ENCODE results near the gene ABCA7. TPM values are rescaled to one million over a fixed set of nuclear protein-coding genes. Genes with fewer than 3 reads are reported as not detected.

Gene ABCA7
- total RNA-seq, 1 donor from 2014 or later: 16.3 TPM

GRCh38 chr19:1088416-1089010 is 48.6 kb downstream of the ABCA7 start:
- H3K27ac Mint-ChIP-seq (ENCODE audit: unreplicated experiment): no peak overlapping the region
- TF ChIP-seq, protein P1, sequence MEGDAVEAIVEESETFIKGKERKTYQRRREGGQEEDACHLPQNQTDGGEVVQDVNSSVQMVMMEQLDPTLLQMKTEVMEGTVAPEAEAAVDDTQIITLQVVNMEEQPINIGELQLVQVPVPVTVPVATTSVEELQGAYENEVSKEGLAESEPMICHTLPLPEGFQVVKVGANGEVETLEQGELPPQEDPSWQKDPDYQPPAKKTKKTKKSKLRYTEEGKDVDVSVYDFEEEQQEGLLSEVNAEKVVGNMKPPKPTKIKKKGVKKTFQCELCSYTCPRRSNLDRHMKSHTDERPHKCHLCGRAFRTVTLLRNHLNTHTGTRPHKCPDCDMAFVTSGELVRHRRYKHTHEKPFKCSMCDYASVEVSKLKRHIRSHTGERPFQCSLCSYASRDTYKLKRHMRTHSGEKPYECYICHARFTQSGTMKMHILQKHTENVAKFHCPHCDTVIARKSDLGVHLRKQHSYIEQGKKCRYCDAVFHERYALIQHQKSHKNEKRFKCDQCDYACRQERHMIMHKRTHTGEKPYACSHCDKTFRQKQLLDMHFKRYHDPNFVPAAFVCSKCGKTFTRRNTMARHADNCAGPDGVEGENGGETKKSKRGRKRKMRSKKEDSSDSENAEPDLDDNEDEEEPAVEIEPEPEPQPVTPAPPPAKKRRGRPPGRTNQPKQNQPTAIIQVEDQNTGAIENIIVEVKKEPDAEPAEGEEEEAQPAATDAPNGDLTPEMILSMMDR (IDR thresholded peaks at IDR 0.05; ENCODE audit: unreplicated experiment): no peak
- H3K4me3 Mint-ChIP-seq (ENCODE audit: unreplicated experiment): no peak overlapping the region
- DNase-seq (ENCODE audit: low spot score): no peak
- peaks cover 12% of the 10 kb centered on the region for H3K27me3 Mint-ChIP-seq (ENCODE audit: unreplicated experiment)
- no peaks in the 10 kb centered on the region for H3K9me3 Mint-ChIP-seq (ENCODE audit: unreplicated experiment)
- peaks cover 2% of the 10 kb centered on the region for H3K4me1 Mint-ChIP-seq (ENCODE audit: unreplicated experiment)
- peaks cover 8% of the 10 kb centered on the region for H3K36me3 Mint-ChIP-seq (ENCODE audit: low read depth, unreplicated experiment)

- TF ChIP-seq, protein P1 (IDR thresholded peaks at IDR 0.05; ENCODE audit: unreplicated experiment): no peak
- Mint-ChIP-seq H3K36me3 (ENCODE audit: low read depth, unreplicated experiment) (peaks cover 8% of the 10 kb centered on the region), H3K4me3 (ENCODE audit: unreplicated experiment) (no peak overlapping the region), H3K27me3 (ENCODE audit: unreplicated experiment) (peaks cover 8% of the 10 kb centered on the region), H3K27ac (ENCODE audit: unreplicated experiment) (no peak overlapping the region), H3K4me1 (ENCODE audit: unreplicated experiment) (peaks cover 3% of the 10 kb centered on the region), H3K9me3 (ENCODE audit: unreplicated experiment) (no peaks in the 10 kb centered on the region)
- DNase-seq (ENCODE audit: low spot score): no peak
Observed at GRCh38 chr19:1089126-1089771, 49.3 kb downstream of the ABCA7 start.

- no peaks in the 10 kb centered on the region for H3K9me3 Mint-ChIP-seq (ENCODE audit: unreplicated experiment)
- peaks cover 7% of the 10 kb centered on the region for H3K36me3 Mint-ChIP-seq (ENCODE audit: low read depth, unreplicated experiment)
Observed at GRCh38 chr19:1089891-1090290, 50.0 kb downstream of the ABCA7 start.

GRCh38 chr19:1090731-1091543 is 51.0 kb downstream of the ABCA7 start:
- H3K9me3 Mint-ChIP-seq (ENCODE audit: unreplicated experiment): no peaks in the 10 kb centered on the region

More at GRCh38 chr19:1089891-1090290, 50.0 kb downstream of the ABCA7 start:
- no peak for DNase-seq (ENCODE audit: low spot score)
- TF ChIP-seq, protein P1 (IDR thresholded peaks at IDR 0.05; ENCODE audit: unreplicated experiment): no peak
- H3K4me3 Mint-ChIP-seq (ENCODE audit: unreplicated experiment): no peak overlapping the region
- H3K27me3 Mint-ChIP-seq (ENCODE audit: unreplicated experiment): peaks cover 8% of the 10 kb centered on the region
- H3K27ac Mint-ChIP-seq (ENCODE audit: unreplicated experiment): no peak overlapping the region
- H3K4me1 Mint-ChIP-seq (ENCODE audit: unreplicated experiment): peaks cover 3% of the 10 kb centered on the region

More at GRCh38 chr19:1090731-1091543, 51.0 kb downstream of the ABCA7 start:
- no peak for DNase-seq (ENCODE audit: low spot score)
- no peak overlapping the region for H3K27ac Mint-ChIP-seq (ENCODE audit: unreplicated experiment)
- peaks cover 9% of the 10 kb centered on the region for H3K4me1 Mint-ChIP-seq (ENCODE audit: unreplicated experiment)
- peaks cover 9% of the 10 kb centered on the region for H3K27me3 Mint-ChIP-seq (ENCODE audit: unreplicated experiment)
- TF ChIP-seq, protein P1 (IDR thresholded peaks at IDR 0.05; ENCODE audit: unreplicated experiment): no peak
- no peak overlapping the region for H3K4me3 Mint-ChIP-seq (ENCODE audit: unreplicated experiment)
- H3K36me3 Mint-ChIP-seq (ENCODE audit: low read depth, unreplicated experiment): peaks cover 4% of the 10 kb centered on the region

Measured in endothelial cell (in vitro differentiated cells).